GM23338 (cell line): ENCODE results near the gene IRF2BP1. TPM values are rescaled to one million over a fixed set of nuclear protein-coding genes. Genes with fewer than 3 reads are reported as not detected.
A peak's percentile ranks its signal among the peaks of the same experiment; 100 is the strongest.

Experiments
- ATAC-seq: fragments of 200-7000 bp; cut with Tn5 transposase; 3 replicates; pipeline ENCODE4 v1.9.1; 2020
- DNase-seq: peaks from one replicate; pipeline ENCODE4 v3.0.0-alpha.2; 2015; ENCODE audit warnings: low spot score
- H2AFZ ChIP-seq: fragments of 200-600 bp; sonication (generic); 2 replicates; pipeline ENCODE4 v1.8.0; 2016; ENCODE audit warnings: antibody characterized with exemption, mild to moderate bottlenecking, moderate library complexity
- H3F3A ChIP-seq: fragments of 200-600 bp; sonication (generic); replicated peaks from 2 replicates; pipeline ENCODE4 v1.8.0; 2017; ENCODE audit warnings: antibody characterized with exemption, mixed run types, low read depth
- H3K27ac ChIP-seq: fragments of 200-600 bp; sonication (generic); 2 replicates; pipeline ENCODE4 v1.6.1; 2016; ENCODE audit warnings: low read depth
- H3K27me3 ChIP-seq: fragments of 200-600 bp; sonication (generic); 2 replicates; pipeline ENCODE4 v1.8.0; 2016; ENCODE audit warnings: mild to moderate bottlenecking, mixed run types, moderate library complexity; ENCODE audit not compliant: insufficient read depth
- H3K36me3 ChIP-seq: fragments of 200-600 bp; sonication (generic); 2 replicates; pipeline ENCODE4 v1.8.0; 2016; ENCODE audit warnings: mild to moderate bottlenecking; ENCODE audit not compliant: insufficient read depth
- H3K4me1 ChIP-seq: fragments of 200-600 bp; sonication (generic); 2 replicates; pipeline ENCODE4 v1.8.0; 2016; ENCODE audit warnings: mild to moderate bottlenecking, moderate library complexity; ENCODE audit not compliant: insufficient read depth
- H3K4me2 ChIP-seq: fragments of 200-600 bp; sonication (generic); 2 replicates; pipeline ENCODE4 v1.7.1; 2017; ENCODE audit warnings: mixed run types
- H3K4me3 ChIP-seq: fragments of 200-600 bp; sonication (generic); 2 replicates; pipeline ENCODE4 v1.6.1; 2016; ENCODE audit warnings: mixed run types
- H3K79me2 ChIP-seq: fragments of 200-600 bp; sonication (generic); replicated peaks from 2 replicates; pipeline ENCODE4 v1.8.0; 2017; ENCODE audit warnings: mild to moderate bottlenecking; ENCODE audit not compliant: insufficient read depth
- H3K9me2 ChIP-seq: fragments of 200-600 bp; sonication (generic); 2 replicates; pipeline ENCODE4 v1.8.0; 2017; ENCODE audit not compliant: insufficient read depth
- H4K20me1 ChIP-seq: fragments of 200-600 bp; sonication (generic); replicated peaks from 2 replicates; pipeline ENCODE4 v1.8.0; 2017; ENCODE audit warnings: mild to moderate bottlenecking; ENCODE audit not compliant: insufficient read depth
- H3K27ac Mint-ChIP-seq: 2 replicates; pipeline ENCODE4 v1.8.0; 2020; ENCODE audit warnings: inconsistent platforms, mild to moderate bottlenecking, moderate library complexity, mixed read lengths
- H3K27me3 Mint-ChIP-seq: 3 replicates; pipeline ENCODE4 v1.8.0; 2022; ENCODE audit warnings: low read depth, mild to moderate bottlenecking, moderate library complexity, mixed read lengths, inconsistent platforms; ENCODE audit not compliant: insufficient read depth, poor library complexity
- H3K36me3 Mint-ChIP-seq: 3 replicates; pipeline ENCODE4 v1.8.0; 2021; ENCODE audit warnings: low read depth, mild to moderate bottlenecking, inconsistent platforms, moderate library complexity, mixed read lengths
- H3K4me1 Mint-ChIP-seq: 3 replicates; pipeline ENCODE4 v1.8.0; 2020; ENCODE audit warnings: mild to moderate bottlenecking, inconsistent platforms, mixed read lengths
- H3K4me3 Mint-ChIP-seq: 3 replicates; pipeline ENCODE4 v1.8.0; 2021; ENCODE audit warnings: moderate library complexity, mild to moderate bottlenecking, inconsistent platforms, mixed read lengths
- H3K9me3 Mint-ChIP-seq: 3 replicates; pipeline ENCODE4 v1.8.0; 2020; ENCODE audit warnings: moderate library complexity, mild to moderate bottlenecking, inconsistent platforms, mixed read lengths
- CREB1 ChIP-seq: fragments of 250-450 bp; sonication (Bioruptor Pico); IDR thresholded peaks from 2 replicates; pipeline ENCODE4 v1.5.0; 2020; ENCODE audit warnings: low read depth, mild to moderate bottlenecking, moderate library complexity
- CTCF ChIP-seq, 2 experiments: fragments of 200-600 bp in 1 of 2; sonication (generic) in 1 of 2; conservative IDR thresholded peaks; 2 replicates each; pipeline versions ENCODE4 v1.5.1 to v1.6.1; 2016 to 2017; ENCODE audit warnings: antibody characterized with exemption in 2 of 2, low read depth in 2 of 2, mild to moderate bottlenecking in 2 of 2, moderate library complexity in 1 of 2
- ETS1 ChIP-seq: IDR thresholded peaks from 2 replicates; pipeline ENCODE4 v1.6.1; 2016; ENCODE audit warnings: antibody characterized with exemption
- EZH2 ChIP-seq: fragments of 200-600 bp; sonication (generic); IDR thresholded peaks from one replicate; pipeline ENCODE4 v1.8.0; 2017; ENCODE audit warnings: antibody characterized with exemption, mild to moderate bottlenecking, low read depth; ENCODE audit not compliant: unreplicated experiment
- JUNB ChIP-seq: IDR thresholded peaks from one replicate; pipeline ENCODE4 v1.6.1; 2016; ENCODE audit warnings: antibody characterized with exemption; ENCODE audit not compliant: unreplicated experiment
- NANOG ChIP-seq: IDR thresholded peaks from 2 replicates; pipeline ENCODE4 v1.6.1; 2016; ENCODE audit warnings: antibody characterized with exemption, borderline replicate concordance
- STAT1 ChIP-seq: IDR thresholded peaks from one replicate; pipeline ENCODE4 v1.6.1; 2016; ENCODE audit warnings: antibody characterized with exemption; ENCODE audit not compliant: unreplicated experiment
- ZNF114 ChIP-seq: fragments of 250-450 bp; sonication (Bioruptor Pico); IDR thresholded peaks from 2 replicates; pipeline ENCODE4 v1.5.0; 2020; ENCODE audit warnings: mild to moderate bottlenecking, moderate library complexity
- ZNF331 ChIP-seq: fragments of 250-450 bp; sonication (Bioruptor Pico); IDR thresholded peaks from 2 replicates; pipeline ENCODE4 v1.5.0; 2020; ENCODE audit warnings: low read depth, mild to moderate bottlenecking, moderate library complexity
- ZNF462 ChIP-seq: fragments of 250-450 bp; sonication (Bioruptor Pico); IDR thresholded peaks from 2 replicates; pipeline ENCODE4 v1.5.0; 2020; ENCODE audit warnings: mild to moderate bottlenecking, moderate library complexity
- polyA plus RNA-seq: library from polyadenylated mRNA; unstranded; fragments of >200 nt; fragmentation: Nextera tagmentation; extraction: Ambion mirVana; gene quantifications from 2 replicates; pipeline ENCODE4 v1.2.1, GENCODE V29; 2016
- total RNA-seq: library from RNA; depleted of rRNA; stranded (reverse); fragments of >200 nt; shearing (Covaris generic); gene quantifications from 2 replicates; pipeline ENCODE4 v1.2.3, GENCODE V29; 2014

IRF2BP1 gene
- total and polyA plus RNA-seq, 2 experiments from 2014 or later = 10.4 to 41.6 TPM

GRCh38 chr19:45899919-45900589, 14.1 kb upstream of the IRF2BP1 start:
- Mint-ChIP-seq H3K27me3 (peaks cover 20% of the 10 kb centered on the region), H3K4me1 (peaks cover 11% of the 10 kb centered on the region), H3K36me3 (peaks cover 26% of the 10 kb centered on the region), H3K27ac (no peak overlapping the region), H3K9me3 (no peaks in the 10 kb centered on the region; the same call in 2 of the 3 replicates), H3K4me3 (peak overlapping the region; percentile 68; the same call in 1 of the 3 replicates)
- Histone ChIP-seq H3K9me2 (no peaks in the 10 kb centered on the region), H3K4me2 (no peak overlapping the region), H2AFZ (no peak overlapping the region), H3K4me3 (no peak overlapping the region; the same call in 1 of the 2 replicates), H3K79me2 (no peaks in the 10 kb centered on the region), H3K27ac (no peak overlapping the region), H3K27me3 (peaks cover 23% of the 10 kb centered on the region), H4K20me1 (no peaks in the 10 kb centered on the region; the same call in none of the 2 replicates), H3K36me3 (no peaks in the 10 kb centered on the region), H3K4me1 (peaks cover 6% of the 10 kb centered on the region; the same call in 1 of the 2 replicates), H3F3A (peaks cover 21% of the 10 kb centered on the region; the same call in 1 of the 2 replicates)
- TF ChIP-seq STAT1 (no peak), ZNF114 (CRISPR knock-in tag) (no peak), CTCF (conservative IDR thresholded peaks at IDR 0.05; ENCODE audit: low read depth in 2 of 2) (no peak), JUNB (no peak), CREB1 (no peak)
- ATAC-seq = no peak
- DNase-seq = no peak

GRCh38 chr19:45899253-45899652, 13.3 kb upstream of the IRF2BP1 start:
- Histone ChIP-seq H3K4me1 (peaks cover 6% of the 10 kb centered on the region; the same call in 1 of the 2 replicates), H3K9me2 (no peaks in the 10 kb centered on the region), H3K36me3 (no peaks in the 10 kb centered on the region), H3F3A (peaks cover 21% of the 10 kb centered on the region; the same call in 1 of the 2 replicates), H3K27ac (no peak overlapping the region), H3K79me2 (no peaks in the 10 kb centered on the region), H3K4me2 (no peak overlapping the region), H4K20me1 (no peaks in the 10 kb centered on the region; the same call in none of the 2 replicates), H3K4me3 (no peak overlapping the region), H3K27me3 (peaks cover 23% of the 10 kb centered on the region), H2AFZ (no peak overlapping the region)
- H3K4me1 Mint-ChIP-seq = peaks cover 9% of the 10 kb centered on the region; the same call in 2 of the 3 replicates
- H3K27me3 Mint-ChIP-seq = peaks cover 20% of the 10 kb centered on the region
- DNase-seq (no peak), ATAC-seq (no peak)
- H3K27ac Mint-ChIP-seq = no peak overlapping the region
- no peak overlapping the region for H3K4me3 Mint-ChIP-seq
- H3K36me3 Mint-ChIP-seq = peaks cover 29% of the 10 kb centered on the region
- no peaks in the 10 kb centered on the region; the same call in 2 of the 3 replicates for H3K9me3 Mint-ChIP-seq
- TF ChIP-seq ETS1 (no peak), STAT1 (no peak), EZH2 (no peak), ZNF462 (CRISPR knock-in tag) (no peak), CREB1 (no peak), ZNF331 (CRISPR knock-in tag) (no peak), ZNF114 (CRISPR knock-in tag) (no peak), NANOG (no peak)
